PC-3 (cell line): ENCODE measurements around the gene LANCL1.

Source experiments
- CTCF ChIP-seq: fragments of 300-600 bp; sonication (generic); conservative IDR thresholded peaks from 2 replicates; pipeline ENCODE4 v1.5.1; 2017; ENCODE audit warnings: antibody characterized with exemption, low read depth, mild to moderate bottlenecking, low read length
- EZH2 ChIP-seq: fragments of 300-600 bp; sonication (generic); IDR thresholded peaks from one replicate; pipeline ENCODE4 v1.6.1; 2017; ENCODE audit warnings: antibody characterized with exemption, mild to moderate bottlenecking, low read length; ENCODE audit not compliant: unreplicated experiment
- EZH2phosphoT487 ChIP-seq: fragments of 300-600 bp; sonication (generic); IDR thresholded peaks from 2 replicates; pipeline ENCODE4 v1.6.1; 2018; ENCODE audit warnings: mild to moderate bottlenecking, antibody characterized with exemption, low read length, borderline replicate concordance

DNA sequence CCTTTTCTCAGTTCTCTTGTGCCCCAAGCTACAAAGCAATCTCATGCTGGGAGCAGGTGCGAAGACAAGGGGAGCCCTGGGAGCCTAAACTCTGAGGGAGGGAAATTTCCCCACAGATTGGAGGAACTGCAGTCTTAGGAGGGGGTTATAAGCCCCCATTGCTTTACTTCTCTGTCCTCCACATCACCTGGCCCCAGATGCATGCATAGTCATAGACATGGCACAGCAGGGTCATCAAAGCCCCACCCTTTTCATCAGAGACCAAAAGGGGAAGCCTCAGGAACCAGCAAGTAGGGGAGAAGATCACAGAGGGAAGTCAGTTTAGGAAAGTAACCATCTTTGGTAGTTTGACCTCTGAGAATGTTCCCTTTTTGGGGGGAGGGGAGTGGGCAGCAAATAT, 33.7 kb downstream of the LANCL1 start:
- TF ChIP-seq CTCF (no peak), EZH2phosphoT487 (no peak), EZH2 (no peak)
